Measurements from ENCODE around the gene TMEM232.

Gene TMEM232

DNA sequence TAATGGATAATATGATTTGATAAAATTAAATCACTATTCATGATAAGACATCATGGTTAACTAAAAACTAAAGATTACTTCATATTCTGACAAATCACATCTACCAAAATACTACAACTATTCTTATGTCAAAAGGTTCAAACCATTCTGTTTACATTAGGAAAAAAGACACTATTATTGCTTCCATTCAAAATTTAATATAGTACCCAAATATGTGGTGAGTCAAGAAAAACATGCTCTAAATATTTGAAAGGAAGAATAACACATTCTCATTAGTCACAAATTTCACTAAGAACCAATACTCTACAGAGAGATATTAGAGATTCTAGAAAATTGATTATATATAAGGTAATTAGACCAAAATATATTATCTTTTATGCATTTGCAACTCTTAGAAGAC is 234.0 kb downstream of the TMEM232 start:
- H3K79me2 ChIP-seq = no peaks in the 10 kb centered on the region
- no peaks in the 10 kb centered on the region for H3K36me3 ChIP-seq (ENCODE audit: control insufficient read depth, insufficient read depth, low read length)
- no peak overlapping the region for H3K4me3 ChIP-seq (ENCODE audit: low read depth, low read length)
- no peaks in the 10 kb centered on the region for H3K27me3 ChIP-seq (ENCODE audit: control insufficient read depth, insufficient read depth, low read length)
- no peak overlapping the region for H3K27ac ChIP-seq
- H3K4me2 ChIP-seq (ENCODE audit: low read length) = no peak overlapping the region
- no peaks in the 10 kb centered on the region for H3K4me1 ChIP-seq
- no peak overlapping the region for H2AFZ ChIP-seq
- TF ChIP-seq CTCF (IDR thresholded peaks at IDR 0.05) = no peak
- no peaks in the 10 kb centered on the region for H3K9me3 ChIP-seq (ENCODE audit: control insufficient read depth, low read length)
- H3K9ac ChIP-seq = no peak overlapping the region

DNA sequence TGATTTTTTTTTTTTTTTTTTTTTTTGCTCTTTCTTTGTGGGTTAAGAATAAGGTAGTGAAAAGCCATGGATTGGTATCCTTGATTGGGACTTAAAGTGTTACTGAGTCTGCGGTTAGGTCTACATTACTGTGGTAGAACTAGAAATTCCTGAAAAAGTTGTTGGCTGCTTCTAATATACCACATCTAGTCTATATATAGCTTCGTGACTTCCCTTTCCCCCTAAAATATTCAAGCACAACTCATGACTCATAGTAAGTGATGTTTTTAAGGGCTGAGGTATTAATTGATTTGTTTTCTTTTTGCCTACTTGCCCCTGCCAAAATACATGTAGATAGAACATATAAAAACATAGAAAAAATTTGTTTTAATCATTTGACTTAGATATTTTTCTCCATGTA is 247.6 kb downstream of the TMEM232 start:
- no peaks in the 10 kb centered on the region for H3K4me1 ChIP-seq
- H3K27ac ChIP-seq = no peak overlapping the region
- no peaks in the 10 kb centered on the region for H3K79me2 ChIP-seq
- H3K4me2 ChIP-seq (ENCODE audit: low read length) = no peak overlapping the region
- H3K4me3 ChIP-seq (ENCODE audit: low read depth, low read length) = no peak overlapping the region
- no peaks in the 10 kb centered on the region for H3K36me3 ChIP-seq (ENCODE audit: control insufficient read depth, insufficient read depth, low read length)
- H3K27me3 ChIP-seq (ENCODE audit: control insufficient read depth, insufficient read depth, low read length) = no peaks in the 10 kb centered on the region
- H3K9me3 ChIP-seq (ENCODE audit: control insufficient read depth, low read length) = no peaks in the 10 kb centered on the region
- TF ChIP-seq CTCF (IDR thresholded peaks at IDR 0.05) = no peak
- no peak overlapping the region for H2AFZ ChIP-seq
- H3K9ac ChIP-seq = no peak overlapping the region

DNA sequence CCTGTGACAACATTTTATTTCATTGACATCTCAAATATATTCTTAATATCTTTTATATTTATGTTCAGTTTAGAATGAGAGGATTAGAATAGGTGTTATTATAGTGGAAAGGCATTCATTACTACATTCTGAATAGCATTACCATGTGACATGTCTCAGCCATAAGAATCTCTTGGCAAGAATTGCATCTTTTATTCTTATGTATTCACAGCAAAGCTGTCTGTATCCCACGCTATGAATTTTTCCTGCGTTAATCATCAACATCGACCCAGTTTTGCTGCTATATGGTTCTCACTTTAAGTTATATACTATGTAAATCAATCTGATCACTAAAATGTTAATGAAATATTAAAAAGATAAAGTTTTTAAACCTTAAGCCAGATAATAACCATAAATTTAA is 248.6 kb downstream of the TMEM232 start:
- no peak overlapping the region for H3K4me2 ChIP-seq (ENCODE audit: low read length)
- H3K79me2 ChIP-seq = no peaks in the 10 kb centered on the region
- no peak overlapping the region for H3K27ac ChIP-seq
- H3K4me1 ChIP-seq = no peaks in the 10 kb centered on the region
- no peak overlapping the region for H2AFZ ChIP-seq
- TF ChIP-seq CTCF (IDR thresholded peaks at IDR 0.05) = no peak
- H3K9ac ChIP-seq = no peak overlapping the region
- H3K27me3 ChIP-seq (ENCODE audit: control insufficient read depth, insufficient read depth, low read length) = no peaks in the 10 kb centered on the region
- H3K9me3 ChIP-seq (ENCODE audit: control insufficient read depth, low read length) = no peaks in the 10 kb centered on the region
- H3K36me3 ChIP-seq (ENCODE audit: control insufficient read depth, insufficient read depth, low read length) = no peaks in the 10 kb centered on the region
- H3K4me3 ChIP-seq (ENCODE audit: low read depth, low read length) = no peak overlapping the region

- Histone ChIP-seq H3K4me3 (ENCODE audit: low read depth, low read length) (no peak overlapping the region), H3K9ac (no peak overlapping the region), H3K79me2 (no peaks in the 10 kb centered on the region), H3K27ac (no peak overlapping the region), H3K4me1 (no peaks in the 10 kb centered on the region), H3K9me3 (ENCODE audit: control insufficient read depth, low read length) (no peaks in the 10 kb centered on the region), H3K36me3 (ENCODE audit: control insufficient read depth, insufficient read depth, low read length) (no peaks in the 10 kb centered on the region), H3K4me2 (ENCODE audit: low read length) (no peak overlapping the region), H3K27me3 (ENCODE audit: control insufficient read depth, insufficient read depth, low read length) (no peaks in the 10 kb centered on the region), H2AFZ (no peak overlapping the region)
- TF ChIP-seq CTCF (IDR thresholded peaks at IDR 0.05) = no peak
These were observed 250.3 kb downstream of the TMEM232 start for GRCh38 chr5:110476164-110476563.

GRCh38 chr5:110475529-110475928 is 250.9 kb downstream of the TMEM232 start:
- no peak overlapping the region for H3K4me2 ChIP-seq (ENCODE audit: low read length)
- TF ChIP-seq CTCF (IDR thresholded peaks at IDR 0.05) = no peak
- H3K9me3 ChIP-seq (ENCODE audit: control insufficient read depth, low read length) = no peaks in the 10 kb centered on the region
- H3K4me3 ChIP-seq (ENCODE audit: low read depth, low read length) = no peak overlapping the region
- H3K4me1 ChIP-seq = no peaks in the 10 kb centered on the region
- H3K27me3 ChIP-seq (ENCODE audit: control insufficient read depth, insufficient read depth, low read length) = no peaks in the 10 kb centered on the region
- H2AFZ ChIP-seq = no peak overlapping the region
- H3K79me2 ChIP-seq = no peaks in the 10 kb centered on the region
- H3K27ac ChIP-seq = no peak overlapping the region
- no peaks in the 10 kb centered on the region for H3K36me3 ChIP-seq (ENCODE audit: control insufficient read depth, insufficient read depth, low read length)
- H3K9ac ChIP-seq = no peak overlapping the region
